Left ventricle myocardium inferior (tissue), 1 donor: ENCODE results near the gene CD58. TPM values are rescaled to one million over a fixed set of nuclear protein-coding genes. Genes with fewer than 3 reads are reported as not detected.

Experiments used
- DNase-seq: peaks from one replicate; pipeline ENCODE4 v3.0.0-alpha.2; 2020
- H3K27ac ChIP-seq: fragments of 200-600 bp; replicated peaks from 2 replicates; pipeline ENCODE4 v1.8.0; 2021
- H3K27me3 ChIP-seq: fragments of 200-600 bp; 2 replicates; pipeline ENCODE4 v1.8.0; 2021; ENCODE audit warnings: low read depth
- H3K36me3 ChIP-seq: fragments of 200-600 bp; 2 replicates; pipeline ENCODE4 v1.8.0; 2021
- H3K4me1 ChIP-seq: fragments of 200-600 bp; 2 replicates; pipeline ENCODE4 v1.8.0; 2021
- H3K4me3 ChIP-seq: fragments of 200-600 bp; 2 replicates; pipeline ENCODE4 v1.8.0; 2021; ENCODE audit warnings: mild to moderate bottlenecking, moderate library complexity
- H3K9me3 ChIP-seq: fragments of 200-600 bp; replicated peaks from 2 replicates; pipeline ENCODE4 v1.8.0; 2021
- CTCF ChIP-seq: fragments of 200-600 bp; IDR thresholded peaks from 2 replicates; pipeline ENCODE4 v1.8.0; 2021; ENCODE audit warnings: antibody characterized with exemption, mild to moderate bottlenecking, borderline replicate concordance
- intact Hi-C: fragments of 100-400 bp; cut with micrococcal nuclease; formaldehyde crosslinking; loops from one replicate; pipeline ENCODE4 v1.11.0; 2022
- total RNA-seq: library from RNA; stranded (reverse); fragmentation: NEBNext Ultra II Directional; extraction: Animal tissue kit (Norgen Biotek cat#: 25700); gene quantifications from one replicate; pipeline ENCODE4 v1.2.1, GENCODE V29; 2021
- donor health status: DM: no; HTN: yes; CAD: no; lungs with severe emphysema.

Gene CD58
- total RNA-seq, 1 donor from 2014 or later = 32.2 TPM

GRCh38 chr1:116518400-116518799 lies 52.4 kb downstream of the CD58 start:
- Histone ChIP-seq H3K27ac (no peak overlapping the region), H3K36me3 (peaks cover 14% of the 10 kb centered on the region), H3K27me3 (no peaks in the 10 kb centered on the region), H3K9me3 (no peaks in the 10 kb centered on the region), H3K4me1 (peaks cover 31% of the 10 kb centered on the region), H3K4me3 (no peak overlapping the region)
- DNase-seq = no peak
- no peak for TF ChIP-seq CTCF
- intact Hi-C loops = no loop called here

- Histone ChIP-seq H3K27ac (no peak overlapping the region), H3K9me3 (no peaks in the 10 kb centered on the region), H3K4me3 (no peak overlapping the region), H3K27me3 (no peaks in the 10 kb centered on the region), H3K4me1 (peaks cover 26% of the 10 kb centered on the region), H3K36me3 (peaks cover 13% of the 10 kb centered on the region)
- no peak for DNase-seq
- intact Hi-C loops = no loop called here
- no peak for TF ChIP-seq CTCF
These were observed 54.2 kb downstream of the CD58 start for GRCh38 chr1:116516631-116517030.

DNA sequence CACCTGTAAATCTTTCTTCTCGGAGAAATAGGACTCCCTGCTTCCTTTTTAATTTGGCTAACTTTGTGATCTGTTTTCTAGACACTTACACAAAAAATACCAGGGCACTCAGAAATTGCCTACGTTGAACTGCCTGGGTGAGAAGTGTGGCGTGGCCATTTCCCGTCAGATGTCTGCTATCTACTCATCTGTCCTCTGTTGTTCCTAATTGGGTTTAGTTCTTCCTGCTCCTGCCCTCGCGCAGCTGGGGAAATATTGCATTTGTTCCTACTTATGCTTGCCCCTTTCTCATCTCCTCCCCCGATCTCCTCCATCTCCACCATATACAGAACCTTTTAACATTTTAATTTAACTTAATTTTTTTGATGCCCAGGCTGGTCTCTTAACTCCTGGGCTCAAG lies 55.1 kb downstream of the CD58 start:
- DNase-seq = no peak
- TF ChIP-seq CTCF = no peak
- Histone ChIP-seq H3K9me3 (no peaks in the 10 kb centered on the region), H3K36me3 (peaks cover 8% of the 10 kb centered on the region), H3K4me1 (peaks cover 17% of the 10 kb centered on the region), H3K27ac (peak overlapping the region; percentile 82), H3K27me3 (no peaks in the 10 kb centered on the region), H3K4me3 (no peak overlapping the region)
- intact Hi-C loops = no loop called here

DNA sequence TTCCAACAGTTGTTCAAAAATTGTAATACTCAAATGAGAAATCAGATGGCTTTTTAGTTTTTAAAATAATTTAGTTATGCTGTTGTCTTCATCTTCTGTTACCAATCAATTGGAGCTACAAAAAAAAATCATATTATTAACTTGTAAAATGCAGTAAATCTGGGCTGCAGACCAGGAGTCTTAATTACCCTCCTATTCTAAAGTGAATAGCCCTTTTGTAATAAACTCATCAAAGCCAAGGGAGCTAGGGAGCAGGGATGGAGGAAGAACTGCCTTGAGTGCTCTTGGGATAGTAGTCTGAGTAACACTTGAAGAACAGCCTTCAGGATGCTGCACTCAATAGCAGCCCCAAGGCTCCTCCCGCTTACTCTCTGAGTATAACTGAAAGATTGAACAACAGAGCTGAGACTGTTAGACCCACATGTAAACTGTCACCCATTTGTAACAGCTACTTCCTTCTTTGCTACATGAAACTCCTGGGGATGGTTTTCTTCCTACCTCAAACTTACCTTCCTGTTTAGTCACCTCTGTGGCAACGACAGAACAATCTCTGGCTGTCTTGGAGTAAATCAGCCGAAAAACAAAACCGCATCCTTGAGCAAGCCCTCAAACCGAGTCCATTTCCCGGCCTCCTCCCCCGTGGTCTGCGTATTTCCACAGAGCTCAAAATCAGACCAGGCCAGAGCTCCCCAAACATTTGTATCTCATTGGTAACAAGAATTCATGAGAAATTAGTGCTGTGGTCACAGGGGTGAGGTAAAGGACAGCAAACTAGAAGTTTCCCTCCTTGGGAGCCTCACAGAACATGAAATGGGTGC lies 55.9 kb downstream of the CD58 start:
- TF ChIP-seq CTCF = no peak
- no peaks in the 10 kb centered on the region for H3K27me3 ChIP-seq
- intact Hi-C loops = no loop called here
- no peaks in the 10 kb centered on the region for H3K9me3 ChIP-seq
- H3K4me1 ChIP-seq = peaks cover 17% of the 10 kb centered on the region
- DNase-seq = no peak
- peak overlapping the region; percentile 82 for H3K27ac ChIP-seq
- H3K36me3 ChIP-seq = peaks cover 8% of the 10 kb centered on the region
- H3K4me3 ChIP-seq = no peak overlapping the region

DNA sequence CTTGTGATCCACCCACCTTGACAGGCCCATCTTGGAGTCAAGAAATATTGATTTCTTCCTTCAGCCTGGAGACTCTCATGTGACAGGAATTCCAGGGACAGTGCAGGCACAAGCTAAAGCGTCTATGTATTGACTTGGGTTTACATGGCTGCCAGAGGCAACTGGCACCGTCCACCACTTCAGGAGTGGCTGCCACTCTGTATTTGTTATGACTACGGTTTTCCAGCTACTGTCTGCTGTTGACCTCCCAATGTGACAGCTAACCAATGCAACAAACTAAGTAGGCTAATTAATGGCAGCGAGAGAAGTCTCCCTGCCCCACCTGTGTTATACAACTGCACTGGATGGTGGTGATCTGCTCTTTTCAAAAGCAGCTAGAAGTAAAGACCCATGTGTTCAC lies 56.9 kb downstream of the CD58 start:
- Histone ChIP-seq H3K27me3 (no peaks in the 10 kb centered on the region), H3K9me3 (no peaks in the 10 kb centered on the region), H3K27ac (peak overlapping the region; percentile 82), H3K4me1 (peaks cover 17% of the 10 kb centered on the region), H3K4me3 (no peak overlapping the region), H3K36me3 (peaks cover 4% of the 10 kb centered on the region)
- no peak for TF ChIP-seq CTCF
- intact Hi-C loops = no loop called here
- DNase-seq = peak; percentile 53
